ENCODE measurements around the gene ASB6.

Gene ASB6

GRCh38 chr9:129608561-129609481 is 33.1 kb downstream of the ASB6 start:
- peaks cover 22% of the 10 kb centered on the region for H3K4me1 Mint-ChIP-seq
- H3K27ac Mint-ChIP-seq: no peak overlapping the region

GRCh38 chr9:129607027-129607387 is 34.9 kb downstream of the ASB6 start:
- no peak for ATAC-seq (ENCODE audit: low read depth)
- H3K4me1 Mint-ChIP-seq: peaks cover 27% of the 10 kb centered on the region
- H3K4me3 Mint-ChIP-seq: no peak overlapping the region

More at GRCh38 chr9:129608561-129609481, 33.1 kb downstream of the ASB6 start:
- no peak for DNase-seq (ENCODE audit: low spot score in 2 of 2)
- Mint-ChIP-seq H3K9me3 (no peaks in the 10 kb centered on the region), H3K4me3 (peak overlapping the region; percentile 67), H3K27me3 (no peaks in the 10 kb centered on the region), H3K36me3 (no peaks in the 10 kb centered on the region)
- ATAC-seq (ENCODE audit: low read depth): no peak

GRCh38 chr9:129606161-129607026 is 35.6 kb downstream of the ASB6 start:
- DNase-seq (ENCODE audit: low spot score in 2 of 2) (no peak), ATAC-seq (ENCODE audit: low read depth) (no peak)
- Mint-ChIP-seq H3K9me3 (no peaks in the 10 kb centered on the region), H3K36me3 (no peaks in the 10 kb centered on the region), H3K4me3 (no peak overlapping the region), H3K27ac (no peak overlapping the region), H3K4me1 (peaks cover 27% of the 10 kb centered on the region), H3K27me3 (peaks cover 7% of the 10 kb centered on the region)

More at GRCh38 chr9:129607027-129607387, 34.9 kb downstream of the ASB6 start:
- no peaks in the 10 kb centered on the region for H3K9me3 Mint-ChIP-seq
- no peak overlapping the region for H3K27ac Mint-ChIP-seq
- DNase-seq (ENCODE audit: low spot score in 2 of 2): no peak
- H3K36me3 Mint-ChIP-seq: no peaks in the 10 kb centered on the region
- peaks cover 6% of the 10 kb centered on the region for H3K27me3 Mint-ChIP-seq

- Mint-ChIP-seq H3K4me3 (no peak overlapping the region), H3K36me3 (no peaks in the 10 kb centered on the region), H3K27ac (no peak overlapping the region), H3K27me3 (peaks cover 11% of the 10 kb centered on the region), H3K9me3 (no peaks in the 10 kb centered on the region), H3K4me1 (peaks cover 19% of the 10 kb centered on the region)
- DNase-seq (ENCODE audit: low spot score in 2 of 2): no peak
- no peak for ATAC-seq (ENCODE audit: low read depth)
These were observed 37.2 kb downstream of the ASB6 start for GRCh38 chr9:129604766-129605163.

- no peak for DNase-seq (ENCODE audit: low spot score in 2 of 2)
- no peak overlapping the region for H3K27ac Mint-ChIP-seq
- H3K27me3 Mint-ChIP-seq: peaks cover 15% of the 10 kb centered on the region
- no peaks in the 10 kb centered on the region for H3K36me3 Mint-ChIP-seq
- no peaks in the 10 kb centered on the region for H3K9me3 Mint-ChIP-seq
- H3K4me1 Mint-ChIP-seq: peaks cover 17% of the 10 kb centered on the region
- ATAC-seq (ENCODE audit: low read depth): no peak
- no peak overlapping the region for H3K4me3 Mint-ChIP-seq
These were observed 37.7 kb downstream of the ASB6 start for GRCh38 chr9:129604056-129604765.

GRCh38 chr9:129602598-129603415 is 39.1 kb downstream of the ASB6 start:
- no peak for DNase-seq (ENCODE audit: low spot score in 2 of 2)
- Mint-ChIP-seq H3K27ac (peak overlapping the region; percentile 28), H3K4me1 (peaks cover 21% of the 10 kb centered on the region), H3K36me3 (peaks cover 2% of the 10 kb centered on the region), H3K27me3 (peaks cover 24% of the 10 kb centered on the region), H3K9me3 (no peaks in the 10 kb centered on the region), H3K4me3 (no peak overlapping the region)
- peak; percentile 68 for ATAC-seq (ENCODE audit: low read depth)

GRCh38 chr9:129601082-129601674 is 40.8 kb downstream of the ASB6 start:
- no peak overlapping the region for H3K4me3 Mint-ChIP-seq
- no peak overlapping the region for H3K27ac Mint-ChIP-seq
- peaks cover 2% of the 10 kb centered on the region for H3K36me3 Mint-ChIP-seq
- H3K9me3 Mint-ChIP-seq: no peaks in the 10 kb centered on the region
- peaks cover 25% of the 10 kb centered on the region for H3K27me3 Mint-ChIP-seq
- peaks cover 14% of the 10 kb centered on the region for H3K4me1 Mint-ChIP-seq
- no peak for ATAC-seq (ENCODE audit: low read depth)
- no peak for DNase-seq (ENCODE audit: low spot score in 2 of 2)

GRCh38 chr9:129598089-129598596 is 43.8 kb downstream of the ASB6 start:
- DNase-seq (ENCODE audit: low spot score in 2 of 2) (no peak), ATAC-seq (ENCODE audit: low read depth) (peak; percentile 39)
- peak overlapping the region; percentile 11 for H3K4me3 Mint-ChIP-seq
- H3K36me3 Mint-ChIP-seq: peaks cover 2% of the 10 kb centered on the region
- H3K27ac Mint-ChIP-seq: no peak overlapping the region
- H3K9me3 Mint-ChIP-seq: no peaks in the 10 kb centered on the region
- H3K4me1 Mint-ChIP-seq: peaks cover 14% of the 10 kb centered on the region
- H3K27me3 Mint-ChIP-seq: peaks cover 37% of the 10 kb centered on the region

GRCh38 chr9:129597355-129598088 is 44.4 kb downstream of the ASB6 start:
- ATAC-seq (ENCODE audit: low read depth) (peak; percentile 41), DNase-seq (ENCODE audit: low spot score in 2 of 2) (no peak)
- peaks cover 35% of the 10 kb centered on the region for H3K27me3 Mint-ChIP-seq
- no peaks in the 10 kb centered on the region for H3K9me3 Mint-ChIP-seq
- no peak overlapping the region for H3K27ac Mint-ChIP-seq
- H3K36me3 Mint-ChIP-seq: peaks cover 2% of the 10 kb centered on the region
- peaks cover 12% of the 10 kb centered on the region for H3K4me1 Mint-ChIP-seq
- H3K4me3 Mint-ChIP-seq: peak overlapping the region; percentile 11

- Mint-ChIP-seq H3K36me3 (peaks cover 2% of the 10 kb centered on the region), H3K27me3 (peaks cover 33% of the 10 kb centered on the region), H3K27ac (no peak overlapping the region), H3K9me3 (no peaks in the 10 kb centered on the region), H3K4me1 (peaks cover 9% of the 10 kb centered on the region), H3K4me3 (no peak overlapping the region)
- DNase-seq (ENCODE audit: low spot score in 2 of 2) (no peak), ATAC-seq (ENCODE audit: low read depth) (no peak)
These were observed 45.2 kb downstream of the ASB6 start for GRCh38 chr9:129596541-129597331.

- ATAC-seq (ENCODE audit: low read depth): no peak
- Mint-ChIP-seq H3K27me3 (peaks cover 31% of the 10 kb centered on the region), H3K4me3 (no peak overlapping the region)
These were observed 45.9 kb downstream of the ASB6 start for GRCh38 chr9:129595903-129596540.

More at GRCh38 chr9:129595903-129596540, 45.9 kb downstream of the ASB6 start:
- peaks cover 2% of the 10 kb centered on the region for H3K36me3 Mint-ChIP-seq
- H3K27ac Mint-ChIP-seq: no peak overlapping the region
- DNase-seq (ENCODE audit: low spot score in 2 of 2): no peak
- H3K4me1 Mint-ChIP-seq: peaks cover 9% of the 10 kb centered on the region
- H3K9me3 Mint-ChIP-seq: no peaks in the 10 kb centered on the region
